Mesothelial cell of epicardium (in vitro differentiated cells): ENCODE measurements around the gene BORCS5. TPM values are rescaled to one million over a fixed set of nuclear protein-coding genes. Genes with fewer than 3 reads are reported as not detected.
A peak's percentile ranks its signal among the peaks of the same experiment; 100 is the strongest.

Experiments
- DNase-seq, 2 experiments: peaks; one replicate each; pipeline ENCODE4 v3.0.0; 2021; ENCODE audit warnings: low spot score in 2 of 2; ENCODE audit not compliant: unreplicated experiment in 2 of 2
- H3K27ac Mint-ChIP-seq: 2 replicates; pipeline ENCODE4 v1.8.0; 2021; ENCODE audit warnings: mixed read lengths
- H3K27me3 Mint-ChIP-seq: 2 replicates; pipeline ENCODE4 v1.8.0; 2021; ENCODE audit warnings: low read depth, mixed read lengths
- H3K36me3 Mint-ChIP-seq: 2 replicates; pipeline ENCODE4 v1.8.0; 2021; ENCODE audit warnings: mixed read lengths
- H3K4me1 Mint-ChIP-seq: 2 replicates; pipeline ENCODE4 v1.8.0; 2021; ENCODE audit warnings: mixed read lengths
- H3K4me3 Mint-ChIP-seq: 2 replicates; pipeline ENCODE4 v1.8.0; 2021; ENCODE audit warnings: mild to moderate bottlenecking, moderate library complexity, mixed read lengths
- H3K9me3 Mint-ChIP-seq: 2 replicates; pipeline ENCODE4 v1.8.0; 2021; ENCODE audit warnings: mixed read lengths
- CTCF ChIP-seq: fragments of 200-600 bp; sonication (generic); IDR thresholded peaks from one replicate; pipeline ENCODE4 v1.5.0; 2021; ENCODE audit warnings: antibody characterized with exemption; ENCODE audit not compliant: unreplicated experiment
- total RNA-seq: library from RNA; stranded (reverse); gene quantifications from 3 replicates; pipeline ENCODE4 v1.2.1, GENCODE V29; 2021

BORCS5 gene
- total RNA-seq, 1 donor from 2014 or later = 11.0 TPM

GRCh38 chr12:12334367-12335040 is 22.4 kb upstream of the BORCS5 start:
- Mint-ChIP-seq H3K9me3 (no peaks in the 10 kb centered on the region), H3K4me3 (no peak overlapping the region), H3K4me1 (peaks cover 41% of the 10 kb centered on the region), H3K36me3 (peaks cover 4% of the 10 kb centered on the region), H3K27ac (no peak overlapping the region), H3K27me3 (no peaks in the 10 kb centered on the region)
- DNase-seq = no peak
- TF ChIP-seq CTCF = peak; percentile 84

DNA sequence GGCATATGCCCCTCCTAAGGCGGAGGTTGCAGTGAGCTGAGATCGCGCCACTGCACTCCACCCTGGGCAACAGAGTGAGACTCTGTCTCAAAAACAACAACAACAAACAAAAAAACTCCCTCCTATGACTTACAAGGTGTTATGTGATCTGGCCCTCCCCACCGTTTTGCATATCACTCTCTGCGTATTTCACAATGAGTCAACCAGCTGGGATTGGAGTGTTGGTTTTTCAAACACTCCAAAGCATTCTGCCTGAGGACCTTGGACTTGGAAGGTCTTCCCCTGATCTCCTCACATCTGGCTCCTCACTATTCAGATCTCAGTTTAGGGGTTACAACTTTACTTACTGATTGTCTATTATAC is 20.8 kb upstream of the BORCS5 start:
- H3K27ac Mint-ChIP-seq = no peak overlapping the region
- no peak overlapping the region for H3K4me3 Mint-ChIP-seq
- TF ChIP-seq CTCF = no peak
- H3K36me3 Mint-ChIP-seq = peaks cover 8% of the 10 kb centered on the region
- peaks cover 33% of the 10 kb centered on the region for H3K4me1 Mint-ChIP-seq
- H3K9me3 Mint-ChIP-seq = no peaks in the 10 kb centered on the region
- H3K27me3 Mint-ChIP-seq = no peaks in the 10 kb centered on the region
- DNase-seq = no peak

DNA sequence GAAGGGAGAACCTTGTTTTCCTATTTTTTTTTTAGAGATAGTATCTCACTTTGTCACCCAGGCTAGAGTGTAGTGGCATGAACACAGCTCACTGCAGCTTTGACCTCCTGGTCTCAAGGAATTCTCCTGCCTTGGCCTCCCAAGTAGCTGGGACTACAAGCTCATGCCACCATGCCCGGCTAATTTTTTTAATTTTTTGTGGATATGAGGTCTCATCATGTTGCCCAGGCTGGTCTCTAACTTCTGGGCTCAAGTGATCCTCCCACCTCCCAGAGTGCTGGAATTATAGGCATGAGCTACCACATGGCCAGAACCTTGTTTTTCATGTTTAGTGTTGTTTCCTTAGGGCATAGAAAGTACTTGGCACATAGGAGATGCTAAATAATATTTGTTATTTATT is 20.4 kb upstream of the BORCS5 start:
- H3K27ac Mint-ChIP-seq = no peak overlapping the region
- H3K4me1 Mint-ChIP-seq = peaks cover 28% of the 10 kb centered on the region
- no peaks in the 10 kb centered on the region for H3K9me3 Mint-ChIP-seq
- no peaks in the 10 kb centered on the region for H3K27me3 Mint-ChIP-seq
- no peak for DNase-seq
- H3K4me3 Mint-ChIP-seq = no peak overlapping the region
- peaks cover 8% of the 10 kb centered on the region for H3K36me3 Mint-ChIP-seq
- TF ChIP-seq CTCF = no peak

GRCh38 chr12:12338527-12339168 is 18.2 kb upstream of the BORCS5 start:
- Mint-ChIP-seq H3K9me3 (no peaks in the 10 kb centered on the region), H3K36me3 (peaks cover 16% of the 10 kb centered on the region), H3K27me3 (no peaks in the 10 kb centered on the region), H3K27ac (no peak overlapping the region), H3K4me3 (no peak overlapping the region), H3K4me1 (peaks cover 8% of the 10 kb centered on the region)
- no peak for TF ChIP-seq CTCF
- no peak for DNase-seq

- no peaks in the 10 kb centered on the region for H3K27me3 Mint-ChIP-seq
- DNase-seq = peak; percentile 36 to 70
- peaks cover 9% of the 10 kb centered on the region for H3K9me3 Mint-ChIP-seq
- TF ChIP-seq CTCF = peak; percentile 71
- H3K36me3 Mint-ChIP-seq = peaks cover 12% of the 10 kb centered on the region
- H3K4me3 Mint-ChIP-seq = peak within 1 kb of the TSS; percentile 76
- peak within 1 kb of the TSS; percentile 16 for H3K27ac Mint-ChIP-seq
- H3K4me1 Mint-ChIP-seq = peaks cover 12% of the 10 kb centered on the region
Observed at GRCh38 chr12:12349711-12350665, 6.9 kb upstream of the BORCS5 start, which contains the start of gene MANSC1. TSS of gene MANSC1 (minus strand) at chr12:12350242. CDS start at chr12:12343314, 6,928 bp downstream.
